ENCODE results near the gene F8.
"Not testable (repeated sequence)": the region's sequence is repeated elsewhere in the genome, so short reads cannot be mapped to it uniquely, and the experiment has no call there.

DNA sequence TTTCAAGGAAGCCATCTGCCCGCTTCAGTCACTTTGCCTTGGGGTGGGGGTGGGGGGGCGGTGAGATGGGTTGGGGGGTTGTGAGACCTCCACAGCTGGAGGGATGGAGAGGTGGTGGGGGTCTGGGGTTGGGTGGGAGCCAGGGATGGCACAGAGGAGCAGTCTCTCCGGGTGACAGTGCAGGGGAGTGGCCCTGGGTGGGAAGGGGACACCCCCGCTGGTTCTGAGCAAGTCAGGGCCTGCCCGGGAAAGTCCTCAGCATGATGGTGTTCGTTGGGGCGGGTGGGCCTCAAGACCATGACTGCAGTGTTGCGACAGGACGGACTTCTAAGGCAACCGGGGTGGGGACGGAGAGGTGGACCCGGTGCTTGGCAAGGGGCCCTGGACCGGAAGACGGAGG, 137.0 kb downstream of the F8 start:
- TF ChIP-seq, protein P1, sequence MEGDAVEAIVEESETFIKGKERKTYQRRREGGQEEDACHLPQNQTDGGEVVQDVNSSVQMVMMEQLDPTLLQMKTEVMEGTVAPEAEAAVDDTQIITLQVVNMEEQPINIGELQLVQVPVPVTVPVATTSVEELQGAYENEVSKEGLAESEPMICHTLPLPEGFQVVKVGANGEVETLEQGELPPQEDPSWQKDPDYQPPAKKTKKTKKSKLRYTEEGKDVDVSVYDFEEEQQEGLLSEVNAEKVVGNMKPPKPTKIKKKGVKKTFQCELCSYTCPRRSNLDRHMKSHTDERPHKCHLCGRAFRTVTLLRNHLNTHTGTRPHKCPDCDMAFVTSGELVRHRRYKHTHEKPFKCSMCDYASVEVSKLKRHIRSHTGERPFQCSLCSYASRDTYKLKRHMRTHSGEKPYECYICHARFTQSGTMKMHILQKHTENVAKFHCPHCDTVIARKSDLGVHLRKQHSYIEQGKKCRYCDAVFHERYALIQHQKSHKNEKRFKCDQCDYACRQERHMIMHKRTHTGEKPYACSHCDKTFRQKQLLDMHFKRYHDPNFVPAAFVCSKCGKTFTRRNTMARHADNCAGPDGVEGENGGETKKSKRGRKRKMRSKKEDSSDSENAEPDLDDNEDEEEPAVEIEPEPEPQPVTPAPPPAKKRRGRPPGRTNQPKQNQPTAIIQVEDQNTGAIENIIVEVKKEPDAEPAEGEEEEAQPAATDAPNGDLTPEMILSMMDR (IDR thresholded peaks at IDR 0.05): not testable (repeated sequence)
- not testable (repeated sequence) for TF ChIP-seq POLR2A (IDR thresholded peaks at IDR 0.05)
